SHP77 (cell line): ENCODE data around the gene FOXO6.

Experiments used
- DNase-seq, 2 experiments: peaks; one replicate each; lab custom pipeline; 2025; lab: John Stamatoyannopoulos, UW

FOXO6 gene

GRCh38 chr1:41382480-41383090, 21.4 kb downstream of the FOXO6 start:
- DNase-seq = no peak

GRCh38 chr1:41383094-41383852, 22.0 kb downstream of the FOXO6 start:
- no peak for DNase-seq

DNA sequence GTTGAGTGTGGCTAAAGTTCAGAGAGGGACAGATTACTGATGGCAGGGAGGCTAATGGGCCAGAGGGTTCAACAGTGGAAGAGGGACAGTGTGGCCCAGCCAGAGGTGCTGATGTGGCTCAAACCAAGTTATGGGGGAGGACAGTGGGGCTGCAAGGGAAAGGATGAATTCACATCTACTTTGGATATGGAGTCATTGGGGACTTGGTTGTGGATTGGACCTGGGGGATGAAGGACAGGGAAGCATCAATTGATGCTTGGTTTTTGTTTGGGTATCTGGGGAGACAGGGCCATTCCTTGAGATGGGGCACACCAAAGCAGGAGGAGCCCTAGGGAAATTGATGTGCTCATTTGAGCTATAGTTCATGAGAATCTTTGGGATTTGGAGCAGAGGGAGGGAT, 23.3 kb downstream of the FOXO6 start:
- no peak for DNase-seq

DNA sequence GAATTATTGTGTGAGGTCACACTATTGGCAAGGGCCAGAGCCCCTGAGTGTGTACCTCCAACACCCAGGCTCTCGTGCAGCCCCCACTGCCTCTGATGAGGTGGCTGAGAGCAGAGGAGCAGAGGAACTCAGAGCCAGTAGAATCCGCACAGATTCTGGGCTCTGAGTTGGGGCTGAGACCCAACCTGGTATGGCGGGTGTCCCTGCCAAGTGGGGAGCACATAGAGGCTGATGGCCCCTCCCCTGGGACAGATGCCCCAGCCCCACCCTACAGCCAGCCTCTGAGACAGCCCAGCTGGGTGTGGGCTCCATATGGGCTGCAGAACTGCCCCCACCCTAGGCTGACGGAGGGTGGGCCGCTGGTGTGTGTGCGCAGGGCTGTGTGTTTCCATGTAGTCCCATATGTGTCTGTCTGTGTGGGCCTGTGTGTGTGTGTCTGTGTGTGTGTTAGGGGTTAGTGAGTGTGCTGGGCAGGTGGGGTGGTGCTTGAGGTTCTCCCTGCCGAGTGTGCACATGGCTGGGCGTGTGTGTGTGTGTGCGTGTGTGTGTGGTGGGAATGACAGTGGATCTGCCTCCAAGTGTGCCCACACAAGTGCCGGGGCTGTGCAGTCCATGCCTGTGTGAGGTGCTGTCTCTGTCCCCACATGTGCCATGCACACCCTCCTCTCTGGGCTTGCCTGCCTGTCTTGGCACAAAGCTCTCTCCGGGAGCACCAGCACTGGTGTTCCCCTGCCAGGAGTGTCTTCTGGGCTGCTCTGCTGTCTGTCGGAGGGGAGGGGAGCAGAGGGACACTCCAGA, 24.4 kb downstream of the FOXO6 start:
- no peak for DNase-seq

- no peak for DNase-seq
These were observed 25.0 kb downstream of the FOXO6 start for GRCh38 chr1:41386196-41386663.

- peak; percentile 19 to 24 for DNase-seq
These were observed 26.4 kb downstream of the FOXO6 start for GRCh38 chr1:41387667-41388091.

- no peak for DNase-seq
These were observed 27.3 kb downstream of the FOXO6 start for GRCh38 chr1:41388510-41388909.

GRCh38 chr1:41389009-41389408, 27.8 kb downstream of the FOXO6 start:
- DNase-seq = no peak

DNA sequence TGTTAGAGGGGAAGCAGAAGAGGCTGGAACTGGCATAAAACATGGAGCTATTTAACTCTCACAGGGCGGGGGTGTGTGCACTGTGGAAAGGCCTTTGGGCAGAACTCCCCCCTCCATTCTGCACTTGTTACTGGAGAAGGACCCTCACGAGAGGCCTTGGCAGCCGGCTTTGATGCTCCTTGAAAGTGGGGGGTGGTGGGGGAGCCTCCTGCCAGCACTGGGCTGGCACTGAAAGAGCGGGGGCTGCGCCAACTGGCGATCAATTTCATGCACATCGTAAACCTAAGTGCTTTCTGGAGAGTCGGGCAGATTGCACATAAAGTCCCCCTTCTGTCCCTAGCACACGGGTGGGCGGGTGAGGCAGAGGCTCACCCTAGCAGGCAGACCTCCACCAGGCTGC, 28.9 kb downstream of the FOXO6 start:
- no peak for DNase-seq

- DNase-seq = no peak
These were observed 29.3 kb downstream of the FOXO6 start for GRCh38 chr1:41390573-41390972.

- DNase-seq = no peak
These were observed 30.7 kb downstream of the FOXO6 start for GRCh38 chr1:41391834-41392527.

DNA sequence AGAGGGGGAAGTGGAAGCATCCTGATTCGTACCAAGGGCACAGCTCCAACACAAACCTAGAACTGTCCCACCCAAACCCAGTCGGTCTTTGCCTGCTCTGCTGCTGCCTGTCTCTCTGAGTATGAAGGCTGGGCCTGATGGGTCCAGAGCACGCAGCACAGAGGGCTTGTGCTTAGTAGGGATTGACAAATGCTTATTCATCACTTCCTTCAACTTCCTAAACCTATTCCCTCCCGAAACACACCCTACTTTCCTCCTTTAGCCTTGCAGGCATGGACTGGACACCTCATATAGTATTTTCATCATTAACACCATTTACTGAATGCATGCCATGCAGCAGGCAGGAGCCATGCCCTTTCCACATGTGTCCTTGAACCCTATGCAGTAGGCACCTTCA, 31.3 kb downstream of the FOXO6 start:
- DNase-seq = no peak

DNA sequence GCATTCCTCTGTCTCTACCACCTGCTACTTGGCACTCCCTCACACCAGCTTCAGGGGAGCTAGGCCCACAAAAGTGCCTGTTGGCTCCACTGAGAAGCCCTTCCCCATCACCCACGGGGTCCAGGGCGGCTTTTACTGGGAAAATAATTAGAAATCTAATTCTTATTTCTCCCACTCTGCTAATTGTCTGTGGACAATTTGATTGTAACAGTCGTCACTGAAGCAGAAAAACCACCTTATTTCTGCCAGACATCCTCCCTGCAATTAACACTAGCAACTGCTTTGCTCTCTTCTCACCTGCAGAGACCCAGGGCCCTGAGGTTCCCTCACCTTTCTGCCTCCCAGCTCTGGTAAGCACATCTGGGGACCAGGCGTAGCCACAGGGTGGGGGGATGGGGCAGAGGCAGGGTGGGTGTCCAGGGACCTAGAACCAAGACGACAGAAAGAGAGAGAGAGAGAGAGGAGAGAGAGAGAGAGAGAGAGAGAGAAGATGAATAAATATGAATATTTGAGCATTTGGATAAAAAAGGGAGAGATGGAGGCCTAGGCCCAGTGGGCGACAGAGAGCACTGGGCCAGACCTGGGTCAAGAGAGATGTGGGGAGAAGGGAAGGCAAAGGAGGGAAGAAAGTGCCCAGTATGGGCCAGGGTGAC, 32.6 kb downstream of the FOXO6 start:
- no peak for DNase-seq

DNA sequence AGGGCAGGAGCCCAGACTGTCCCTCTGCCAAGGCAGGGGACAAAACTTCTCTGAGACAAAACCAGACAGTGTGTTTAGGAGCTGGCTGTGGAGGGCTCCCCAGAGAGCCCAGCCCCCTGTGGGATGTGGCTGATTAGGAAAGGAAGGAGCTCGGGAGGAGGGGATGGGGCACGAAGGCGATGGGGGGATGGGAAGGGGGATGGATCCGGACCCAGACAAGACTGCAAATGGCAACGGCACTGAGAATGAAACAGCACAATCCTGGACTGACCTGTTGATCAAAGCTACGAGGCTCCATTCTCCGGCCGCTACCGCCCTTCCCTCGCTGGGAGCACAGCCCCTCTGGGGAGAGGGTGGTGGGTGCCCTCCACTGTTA, 33.1 kb downstream of the FOXO6 start:
- DNase-seq = no peak

GRCh38 chr1:41394959-41395956, 34.0 kb downstream of the FOXO6 start:
- DNase-seq = peak; percentile 19 to 70

DNA sequence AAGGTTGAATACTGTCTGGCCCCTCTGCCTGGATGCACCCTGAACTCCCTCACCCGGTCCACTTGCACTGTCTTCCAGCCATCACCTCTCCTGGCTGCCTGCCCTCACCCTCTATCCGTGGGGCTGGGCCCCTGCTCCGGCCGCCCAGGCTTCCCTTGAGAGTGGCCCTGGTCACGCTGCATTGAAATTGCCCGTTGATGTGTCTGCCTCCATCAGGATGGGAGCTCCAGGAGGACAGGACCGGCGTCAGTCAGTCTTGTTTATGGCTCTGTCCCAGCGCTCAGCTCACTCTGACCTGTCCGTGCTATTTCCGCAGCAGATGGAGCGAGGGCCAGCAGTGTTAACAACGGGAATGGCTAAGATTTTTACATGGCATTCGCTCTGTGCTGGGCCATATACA, 34.9 kb downstream of the FOXO6 start:
- peak in 1 of 2 experiments; percentile 39 for DNase-seq

DNA sequence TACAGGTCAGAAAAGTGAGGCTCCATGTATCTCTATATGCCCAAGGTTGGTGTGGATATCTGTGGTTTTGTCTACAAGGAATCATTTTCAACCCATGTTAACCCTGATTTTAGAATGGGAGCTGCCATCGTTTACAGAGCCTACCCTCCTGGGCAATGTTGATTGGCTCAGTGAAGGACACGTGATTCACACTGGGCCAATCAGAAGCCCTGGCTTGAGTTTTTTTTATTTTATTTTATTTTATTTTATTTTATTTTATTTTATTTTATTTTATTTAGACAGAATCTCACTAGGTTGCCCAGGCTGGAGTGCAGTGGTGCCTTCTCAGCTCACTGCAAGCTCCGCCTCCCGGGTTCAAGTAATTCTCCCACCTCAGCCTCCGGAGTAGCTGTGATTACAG, 35.8 kb downstream of the FOXO6 start:
- DNase-seq = no peak

GRCh38 chr1:41397753-41398330, 36.6 kb downstream of the FOXO6 start:
- DNase-seq = peak in 1 of 2 experiments; percentile 25

- DNase-seq = peak in 1 of 2 experiments; percentile 26
These were observed 38.0 kb downstream of the FOXO6 start for GRCh38 chr1:41399145-41399795.
